Hepatocyte (in vitro differentiated cells): ENCODE results near the gene GPN3. TPM values are rescaled to one million over a fixed set of nuclear protein-coding genes. Genes with fewer than 3 reads are reported as not detected.
"Not testable (repeated sequence)": the region's sequence is repeated elsewhere in the genome, so short reads cannot be mapped to it uniquely, and the experiment has no call there.

Source experiments
- DNase-seq: peaks from one replicate; pipeline ENCODE4 v3.0.0-alpha.2; 2016; ENCODE audit warnings: low spot score
- H2AFZ ChIP-seq: fragments of 200-600 bp; sonication (generic); 2 replicates; pipeline ENCODE4 v1.6.0; 2016; ENCODE audit warnings: antibody characterized with exemption, mild to moderate bottlenecking
- H3K27ac ChIP-seq: fragments of 200-600 bp; sonication (generic); 2 replicates; pipeline ENCODE4 v1.5.1; 2016; ENCODE audit warnings: mild to moderate bottlenecking
- H3K27me3 ChIP-seq: fragments of 200-600 bp; sonication (generic); 2 replicates; pipeline ENCODE4 v1.6.1; 2016
- H3K36me3 ChIP-seq: fragments of 200-600 bp; sonication (generic); replicated peaks from 2 replicates; pipeline ENCODE4 v1.5.1; 2016; ENCODE audit warnings: low read depth; ENCODE audit not compliant: insufficient read depth
- H3K4me1 ChIP-seq: fragments of 200-600 bp; sonication (generic); 2 replicates; pipeline ENCODE4 v1.5.1; 2016; ENCODE audit warnings: mild to moderate bottlenecking, moderate library complexity; ENCODE audit not compliant: insufficient read depth
- H3K4me2 ChIP-seq: fragments of 200-600 bp; sonication (generic); 2 replicates; pipeline ENCODE4 v1.6.0; 2016
- H3K4me3 ChIP-seq: fragments of 200-600 bp; sonication (generic); 2 replicates; pipeline ENCODE4 v1.5.1; 2016; ENCODE audit warnings: mild to moderate bottlenecking
- H3K79me2 ChIP-seq: fragments of 200-600 bp; sonication (generic); 2 replicates; pipeline ENCODE4 v1.6.0; 2017; ENCODE audit warnings: mild to moderate bottlenecking
- H3K9me2 ChIP-seq: fragments of 200-600 bp; sonication (generic); replicated peaks from 2 replicates; pipeline ENCODE4 v1.6.0; 2017; ENCODE audit warnings: mild to moderate bottlenecking; ENCODE audit not compliant: insufficient read depth
- H3K9me3 ChIP-seq: fragments of 200-600 bp; sonication (generic); 2 replicates; pipeline ENCODE4 v1.5.1; 2016; ENCODE audit warnings: low read depth, mild to moderate bottlenecking
- H4K20me1 ChIP-seq: fragments of 200-600 bp; sonication (generic); 2 replicates; pipeline ENCODE4 v1.6.0; 2016; ENCODE audit warnings: mild to moderate bottlenecking; ENCODE audit not compliant: insufficient read depth, poor library complexity, severe bottlenecking
- CTCF ChIP-seq: fragments of 200-600 bp; sonication (generic); IDR thresholded peaks from 2 replicates; pipeline ENCODE4 v1.5.1; 2016; ENCODE audit warnings: antibody characterized with exemption, mild to moderate bottlenecking; ENCODE audit not compliant: poor library complexity
- EZH2 ChIP-seq: fragments of 200-600 bp; sonication (generic); IDR thresholded peaks from 2 replicates; pipeline ENCODE4 v1.6.1; 2016; ENCODE audit warnings: antibody characterized with exemption, mild to moderate bottlenecking, borderline replicate concordance
- EZH2phosphoT487 ChIP-seq: fragments of 200-600 bp; sonication (generic); IDR thresholded peaks from one replicate; pipeline ENCODE4 v1.6.1; 2018; ENCODE audit warnings: antibody characterized with exemption, mild to moderate bottlenecking, low read depth, moderate library complexity; ENCODE audit not compliant: unreplicated experiment, severe bottlenecking
- WGBS: methylation state at CpG from one replicate; pipeline ENCODE4 v1.1.6; 2016; ENCODE audit warnings: low lambda C conversion rate; ENCODE audit errors: missing lambda C conversion rate; 5-methylcytosine and 5-hydroxymethylcytosine counted together
- polyA plus RNA-seq: library from polyadenylated mRNA; unstranded; fragments of >200 nt; fragmentation: Nextera tagmentation; extraction: Ambion mirVana; gene quantifications from 2 replicates; pipeline ENCODE4 v1.2.1, GENCODE V29; 2016
- total RNA-seq: library from RNA; depleted of rRNA; stranded (reverse); fragments of >200 nt; gene quantifications from 2 replicates; pipeline ENCODE4 v1.2.3, GENCODE V29; 2014

Gene GPN3
- total and polyA plus RNA-seq, 2 experiments from 2014 or later, result 21.8 to 27.4 TPM

- no peak for DNase-seq
- Histone ChIP-seq H3K9me3 (no peaks in the 10 kb centered on the region), H3K4me1 (peaks cover 7% of the 10 kb centered on the region), H3K36me3 (no peaks in the 10 kb centered on the region), H3K4me3 (no peak overlapping the region), H3K79me2 (no peaks in the 10 kb centered on the region), H3K4me2 (no peak overlapping the region), H3K27me3 (no peaks in the 10 kb centered on the region), H3K27ac (peak overlapping the region; percentile 61), H2AFZ (no peak overlapping the region), H3K9me2 (no peaks in the 10 kb centered on the region), H4K20me1 (no peaks in the 10 kb centered on the region)
- 59% methylated on average over 4 of the region's 4 CpGs for WGBS
- TF ChIP-seq CTCF (no peak), EZH2 (no peak), EZH2phosphoT487 (no peak)
Observed at GRCh38 chr12:110421701-110422100, 46.4 kb downstream of the GPN3 start.

- H3K4me2 ChIP-seq, result no peak overlapping the region
- DNase-seq, result no peak
Observed at GRCh38 chr12:110421159-110421661, 46.8 kb downstream of the GPN3 start.

GRCh38 chr12:110420644-110421043 is 47.4 kb downstream of the GPN3 start:
- DNase-seq, H3K4me1 ChIP-seq, H3K4me3 ChIP-seq, H3K27me3 ChIP-seq, H3K4me2 ChIP-seq, H3K27ac ChIP-seq, H3K9me2 ChIP-seq, H3K79me2 ChIP-seq, H3K36me3 ChIP-seq, H3K9me3 ChIP-seq, H4K20me1 ChIP-seq, H2AFZ ChIP-seq: not testable (repeated sequence)
- WGBS, result 91% methylated on average over 1 of the region's 1 CpG

More at GRCh38 chr12:110421159-110421661, 46.8 kb downstream of the GPN3 start:
- H3K27ac ChIP-seq, result peak overlapping the region; percentile 61
- no peaks in the 10 kb centered on the region for H4K20me1 ChIP-seq
- H3K9me3 ChIP-seq, result no peaks in the 10 kb centered on the region
- H2AFZ ChIP-seq, result no peak overlapping the region
- no peaks in the 10 kb centered on the region for H3K36me3 ChIP-seq
- no peaks in the 10 kb centered on the region for H3K27me3 ChIP-seq
- TF ChIP-seq EZH2, result no peak
- no peak for TF ChIP-seq EZH2phosphoT487
- no peak for TF ChIP-seq CTCF
- peaks cover 7% of the 10 kb centered on the region for H3K4me1 ChIP-seq
- WGBS, result 61% methylated on average over 3 of the region's 3 CpGs
- H3K9me2 ChIP-seq, result no peaks in the 10 kb centered on the region
- H3K4me3 ChIP-seq, result no peak overlapping the region
- H3K79me2 ChIP-seq, result no peaks in the 10 kb centered on the region

GRCh38 chr12:110417113-110417512 is 50.9 kb downstream of the GPN3 start:
- 95% methylated on average over 3 of the region's 3 CpGs for WGBS
- H3K4me1 ChIP-seq, H3K79me2 ChIP-seq, H3K9me3 ChIP-seq, H4K20me1 ChIP-seq, H3K4me2 ChIP-seq, H3K27ac ChIP-seq, H3K27me3 ChIP-seq, H3K4me3 ChIP-seq, H3K36me3 ChIP-seq, H2AFZ ChIP-seq, DNase-seq, H3K9me2 ChIP-seq: not testable (repeated sequence)

GRCh38 chr12:110410086-110410485 is 58.0 kb downstream of the GPN3 start:
- not testable (repeated sequence) for H3K9me3 ChIP-seq, H3K4me2 ChIP-seq, H3K27ac ChIP-seq, H3K36me3 ChIP-seq, H4K20me1 ChIP-seq, H3K4me1 ChIP-seq, H2AFZ ChIP-seq, H3K4me3 ChIP-seq, H3K79me2 ChIP-seq, H3K27me3 ChIP-seq, DNase-seq, H3K9me2 ChIP-seq
- 88% methylated on average over 6 of the region's 6 CpGs for WGBS

- H3K9me2 ChIP-seq, H3K9me3 ChIP-seq: not testable (repeated sequence)
- WGBS, result 87% methylated on average over 16 of the region's 16 CpGs
Observed at GRCh38 chr12:110405126-110405662, 62.9 kb downstream of the GPN3 start.

More at GRCh38 chr12:110405126-110405662, 62.9 kb downstream of the GPN3 start:
- peaks cover 27% of the 10 kb centered on the region for H3K79me2 ChIP-seq
- H3K4me1 ChIP-seq, H4K20me1 ChIP-seq, H3K36me3 ChIP-seq, H2AFZ ChIP-seq, H3K27ac ChIP-seq, H3K4me3 ChIP-seq, DNase-seq, H3K27me3 ChIP-seq, H3K4me2 ChIP-seq: not testable (repeated sequence)
